Measurements from ENCODE around the gene DYSF.

Gene DYSF

DNA sequence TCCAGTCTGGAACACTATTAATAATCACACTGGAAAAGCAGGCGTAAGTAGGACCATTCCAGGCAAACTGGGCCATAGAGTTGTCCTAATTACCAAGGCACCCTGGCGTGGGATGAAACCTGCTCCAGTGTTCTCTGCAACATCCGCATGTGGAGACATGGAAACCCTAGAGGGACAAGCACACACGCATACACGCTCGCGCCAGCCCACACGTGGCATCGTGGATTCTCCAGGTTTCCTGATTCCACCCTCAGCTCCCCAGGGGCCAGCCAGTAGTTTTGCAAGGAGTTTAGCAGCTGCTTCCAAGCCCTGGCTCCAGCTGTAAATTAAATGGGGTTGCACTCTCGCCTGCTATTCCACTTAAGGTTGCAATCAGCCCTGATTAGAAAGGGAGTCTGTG is 127.7 kb downstream of the DYSF start:
- no peak for DNase-seq

DNA sequence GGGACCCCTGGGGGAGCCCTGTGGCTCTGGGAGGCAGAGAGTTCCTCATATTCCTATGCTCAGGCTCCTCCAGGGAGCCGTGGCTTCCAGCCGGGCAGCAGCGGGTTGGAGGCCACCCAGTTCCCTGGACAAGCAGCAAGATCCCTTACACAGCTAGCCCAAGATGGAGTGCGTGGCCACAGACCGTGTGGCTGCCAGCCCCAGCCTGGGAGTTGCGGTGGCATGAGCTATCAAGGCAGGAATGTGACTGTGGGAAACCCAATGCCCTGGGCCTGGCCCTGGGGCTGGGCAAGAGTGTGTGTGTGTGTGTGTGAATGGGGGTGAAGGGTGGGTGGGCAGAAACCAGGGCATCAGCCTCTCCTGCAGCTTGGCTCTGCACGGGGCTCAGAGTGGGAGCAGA is 130.5 kb downstream of the DYSF start:
- DNase-seq, result no peak

DNA sequence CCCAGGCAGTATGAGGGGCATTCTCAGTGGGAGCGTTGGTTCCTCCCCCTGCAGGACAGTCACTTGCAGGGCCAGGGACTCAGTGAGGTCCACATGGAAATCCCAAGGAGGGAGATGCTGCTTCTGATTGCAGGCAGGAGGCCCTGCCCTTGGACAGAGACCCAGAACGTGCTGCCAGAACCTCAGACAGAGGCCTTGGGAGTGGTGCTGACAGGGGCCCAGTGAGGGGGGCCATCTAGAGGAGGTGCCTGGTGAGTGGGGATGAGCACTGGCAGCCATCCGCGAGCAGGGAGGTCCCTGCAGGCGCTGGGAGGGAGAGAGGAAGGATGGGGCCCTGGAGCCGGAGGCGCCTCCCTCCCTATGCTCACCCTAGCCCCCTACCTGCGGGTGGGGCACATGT is 133.1 kb downstream of the DYSF start:
- DNase-seq, result no peak

DNA sequence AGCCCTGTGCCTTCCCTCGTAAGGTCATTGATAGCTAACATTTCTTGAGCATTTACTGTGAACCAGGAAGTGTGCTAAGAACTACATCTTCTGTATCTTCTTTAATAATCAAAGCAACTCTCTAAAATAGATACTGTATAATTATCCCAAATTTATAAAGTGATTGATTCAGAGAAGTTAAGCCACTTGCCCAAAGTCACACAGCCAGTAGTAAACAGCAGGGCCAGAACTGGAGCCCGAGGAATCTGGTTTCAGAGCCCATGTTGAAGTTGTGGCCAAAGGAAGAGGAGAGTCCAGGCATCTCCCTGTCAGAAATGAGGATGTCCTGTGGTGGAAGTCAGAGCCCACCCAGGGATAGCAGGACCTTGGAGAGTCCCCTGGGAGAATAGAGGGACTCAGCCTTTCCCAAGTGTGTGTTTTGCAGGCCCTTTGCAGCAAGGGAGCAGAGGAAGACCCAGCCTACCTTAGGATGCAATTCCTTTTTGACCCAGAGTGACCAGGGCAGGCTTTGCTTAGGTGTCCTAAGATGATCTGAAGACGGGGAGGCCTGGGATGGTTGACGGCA is 134.2 kb downstream of the DYSF start:
- DNase-seq, result no peak

DNA sequence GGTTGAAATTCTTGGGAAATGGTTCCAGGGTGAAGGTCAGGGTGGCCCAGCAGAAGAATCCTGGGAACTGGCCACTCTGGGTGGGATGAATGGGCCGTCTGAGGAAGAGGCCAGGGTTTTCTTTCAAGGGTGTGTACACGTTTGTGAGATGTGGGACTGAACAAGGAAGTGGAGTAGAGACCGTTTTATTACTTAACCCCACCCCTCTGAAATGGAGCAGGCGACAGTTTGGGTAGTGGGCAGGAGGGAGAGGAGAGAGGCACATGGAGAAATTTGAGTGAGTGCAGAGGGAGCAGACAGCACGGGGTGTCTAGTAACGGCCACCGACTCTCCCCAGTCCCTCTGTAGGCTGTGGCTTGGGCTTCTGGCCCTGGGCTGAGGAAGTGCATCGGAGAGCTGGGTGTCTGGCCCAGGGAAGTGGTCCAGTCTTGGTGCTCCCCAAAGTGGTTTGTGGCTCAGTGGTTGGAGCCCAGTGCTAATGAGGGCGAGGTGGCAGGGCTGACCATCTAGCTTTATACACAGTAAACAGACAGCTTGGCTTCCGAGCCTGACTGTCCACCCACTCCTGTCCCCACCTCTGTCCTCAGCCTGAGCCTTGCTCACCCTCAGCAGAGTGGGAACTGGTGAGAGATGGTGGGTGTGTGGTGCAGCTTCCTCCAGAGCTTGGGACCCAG is 135.3 kb downstream of the DYSF start:
- DNase-seq, result no peak

DNA sequence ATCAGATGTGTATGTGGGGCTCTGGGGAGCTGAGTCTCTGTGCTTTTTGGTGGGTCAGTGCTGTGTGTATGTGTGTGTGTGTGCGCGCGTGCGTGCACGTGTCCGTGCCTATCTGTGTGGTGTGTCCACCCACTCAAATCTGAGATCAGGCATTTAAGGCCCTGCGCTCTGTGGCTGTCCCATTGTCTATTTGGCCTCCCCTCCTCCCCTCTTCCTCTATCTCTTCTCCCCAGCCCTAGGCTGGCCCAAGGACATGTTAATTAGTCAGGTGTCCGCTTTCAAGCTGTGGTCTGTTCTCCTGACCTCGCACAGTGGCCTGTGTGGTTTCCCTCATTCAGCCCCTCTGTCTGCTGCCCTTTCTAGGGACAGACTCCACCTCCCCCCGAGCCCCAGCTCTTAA is 136.4 kb downstream of the DYSF start:
- DNase-seq, result no peak

DNA sequence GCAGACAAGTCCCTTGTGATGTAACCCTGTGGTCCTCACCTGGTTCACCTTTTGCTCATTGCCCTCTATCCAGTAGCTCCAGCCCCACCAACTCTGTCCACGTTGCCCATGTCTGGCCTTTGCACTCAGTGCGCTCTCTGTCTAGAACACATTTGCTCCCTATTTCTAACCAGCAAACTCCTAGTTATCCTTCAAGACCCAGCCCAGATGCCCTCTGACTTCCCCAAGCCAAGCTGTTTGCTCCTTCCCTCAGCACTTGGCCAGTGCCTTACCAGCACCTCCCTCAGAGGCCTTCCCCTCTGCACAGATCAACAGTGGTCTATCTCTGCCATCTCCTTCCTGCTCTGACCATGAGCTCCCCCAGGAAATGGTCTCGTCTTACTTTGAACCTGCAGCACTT is 137.7 kb downstream of the DYSF start:
- no peak for DNase-seq

DNA sequence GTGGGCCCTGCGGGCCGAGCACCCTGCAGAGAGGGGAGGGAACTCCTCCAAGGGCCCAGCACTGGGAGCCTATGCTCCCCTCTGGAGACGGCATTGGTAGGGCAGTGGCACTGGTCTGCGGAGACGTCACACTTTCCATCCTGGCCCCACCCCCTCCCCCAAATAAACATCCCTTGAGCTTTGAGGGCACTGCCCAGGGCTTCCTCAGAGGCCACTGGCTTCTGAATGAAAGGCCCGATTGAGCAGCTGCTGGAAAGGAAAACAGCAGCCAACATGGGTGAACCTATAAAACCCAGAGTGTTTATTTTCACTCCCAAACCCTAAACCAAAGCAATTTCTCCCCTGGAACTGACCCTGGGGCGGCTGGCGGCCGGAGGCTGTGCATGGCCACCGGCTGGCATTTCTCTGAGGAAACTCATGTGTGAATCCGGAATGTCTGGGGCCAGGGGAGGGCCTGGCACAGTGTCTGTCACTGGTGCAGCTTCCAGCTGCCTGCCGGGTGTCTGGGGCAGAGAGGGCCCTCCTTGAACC is 138.9 kb downstream of the DYSF start:
- no peak for DNase-seq

DNA sequence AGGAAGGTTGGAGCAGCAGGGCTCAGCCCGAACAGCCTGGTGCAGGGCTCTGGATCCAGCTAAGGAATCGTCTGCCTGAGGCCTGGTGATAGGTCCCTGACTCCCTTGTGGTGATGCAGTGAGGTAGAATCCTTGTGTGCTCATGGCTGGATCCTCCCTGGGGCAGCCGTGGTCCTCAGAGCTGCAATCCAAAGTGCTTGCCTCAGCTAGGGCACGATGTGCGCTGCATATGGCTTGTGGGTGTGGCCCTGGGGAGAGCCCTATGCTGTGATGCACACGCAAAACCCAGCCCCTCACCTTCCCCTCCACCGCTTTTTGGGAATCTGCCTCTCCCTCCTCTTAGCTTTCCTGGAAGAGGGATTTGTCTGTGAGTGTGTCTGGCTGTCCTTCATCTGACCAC is 142.2 kb downstream of the DYSF start:
- DNase-seq, result no peak

DNA sequence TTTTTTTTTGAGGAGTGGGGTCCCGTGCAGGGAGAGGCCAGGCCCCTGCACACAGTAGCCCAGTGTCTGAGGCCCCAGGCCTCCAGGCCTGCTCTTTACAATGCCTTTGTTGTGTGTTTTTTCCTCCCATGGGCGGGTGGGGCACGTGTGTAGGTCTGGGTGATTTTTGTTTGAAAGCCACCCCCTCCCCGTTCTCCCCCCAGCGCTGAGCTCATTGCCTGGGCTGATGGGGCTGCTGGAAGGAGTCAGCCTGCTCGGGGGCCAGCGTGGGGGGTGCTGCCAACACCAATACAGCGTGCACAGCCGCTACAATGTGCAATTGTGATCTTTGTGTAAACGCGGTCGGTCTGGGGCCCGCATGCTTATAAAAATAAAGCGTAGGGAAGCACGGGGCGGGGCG is 142.7 kb downstream of the DYSF start:
- no peak for DNase-seq

DNA sequence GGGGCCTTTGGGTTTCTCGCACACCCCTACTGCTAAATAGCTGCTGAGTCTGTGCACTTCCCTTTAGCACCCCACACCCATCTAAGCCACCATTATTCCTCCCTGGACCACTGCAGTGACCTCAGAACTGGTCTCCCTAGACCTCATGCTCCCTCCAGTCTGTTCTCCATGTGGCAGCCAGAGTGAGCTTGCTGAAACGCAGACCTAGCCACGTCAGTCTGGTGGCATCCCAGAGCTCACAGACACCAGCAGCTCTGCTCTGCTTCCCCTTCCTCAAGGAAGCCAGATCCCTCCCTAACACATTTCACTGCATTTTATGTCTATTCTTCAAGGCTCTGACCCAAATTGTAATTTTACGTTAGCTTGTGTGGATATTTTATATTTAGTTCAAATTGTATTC is 144.4 kb downstream of the DYSF start:
- no peak for DNase-seq

DNA sequence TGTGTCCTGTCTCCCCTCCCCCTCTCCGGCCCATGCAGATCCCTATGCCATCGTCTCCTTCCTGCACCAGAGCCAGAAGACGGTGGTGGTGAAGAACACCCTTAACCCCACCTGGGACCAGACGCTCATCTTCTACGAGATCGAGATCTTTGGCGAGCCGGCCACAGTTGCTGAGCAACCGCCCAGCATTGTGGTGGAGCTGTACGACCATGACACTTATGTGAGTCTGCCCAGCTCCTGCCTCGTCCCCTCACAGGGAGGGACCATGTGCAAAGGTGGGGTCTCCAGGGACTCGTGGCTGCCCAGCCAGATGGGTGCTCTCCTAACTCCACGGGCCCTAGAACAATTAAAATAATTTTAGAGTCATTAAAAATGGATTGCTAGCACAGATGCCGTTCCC is 145.2 kb downstream of the DYSF start:
- no peak for DNase-seq

DNA sequence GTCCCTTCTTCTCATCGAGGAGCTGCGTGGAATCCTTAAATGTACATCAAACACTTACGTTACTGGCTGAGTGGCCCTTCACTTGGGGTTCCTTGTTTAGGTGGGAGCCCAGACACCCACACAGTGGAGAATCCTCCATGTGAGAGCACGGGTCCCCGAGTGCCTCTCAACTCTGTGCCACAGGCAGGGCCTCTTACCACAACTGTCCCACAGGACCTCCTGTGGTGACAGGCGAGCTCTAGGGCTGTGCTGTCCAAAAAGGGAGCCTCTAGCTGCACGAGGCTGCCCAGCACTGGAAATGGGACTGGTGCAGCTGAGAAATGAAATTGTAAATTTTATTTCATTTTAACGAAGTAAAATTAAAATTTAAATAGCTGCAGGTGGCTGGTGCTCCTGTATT is 145.7 kb downstream of the DYSF start:
- DNase-seq, result no peak

DNA sequence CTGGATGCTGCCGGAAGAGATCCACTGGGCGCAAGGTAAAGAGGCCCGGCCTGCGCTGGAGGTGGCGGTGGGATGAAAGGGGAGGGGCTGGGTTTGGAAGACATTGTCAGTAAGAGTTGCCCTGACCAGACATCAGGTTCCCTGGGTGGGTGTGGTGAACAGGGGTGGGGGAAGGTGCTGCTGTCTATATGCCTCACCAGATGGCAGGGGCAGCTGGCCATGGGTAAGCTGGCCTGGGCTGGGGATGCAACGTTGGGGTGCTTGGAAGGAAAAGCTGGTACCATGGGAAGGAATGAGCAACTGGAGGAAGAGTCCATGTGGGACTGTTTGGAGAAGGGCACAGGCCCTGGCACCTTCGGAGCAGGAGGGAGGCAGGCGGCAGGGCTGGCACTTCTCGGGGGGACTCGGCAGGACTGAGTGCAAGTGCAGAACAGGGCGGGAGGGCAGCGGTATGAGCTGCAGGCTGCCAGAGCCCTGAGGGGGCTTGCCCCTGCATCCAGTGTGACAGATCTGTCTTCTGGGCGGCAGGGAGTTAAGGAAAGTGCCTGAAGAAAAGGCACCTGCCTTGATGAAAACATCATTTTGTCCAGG is 146.4 kb downstream of the DYSF start:
- DNase-seq, result no peak

DNA sequence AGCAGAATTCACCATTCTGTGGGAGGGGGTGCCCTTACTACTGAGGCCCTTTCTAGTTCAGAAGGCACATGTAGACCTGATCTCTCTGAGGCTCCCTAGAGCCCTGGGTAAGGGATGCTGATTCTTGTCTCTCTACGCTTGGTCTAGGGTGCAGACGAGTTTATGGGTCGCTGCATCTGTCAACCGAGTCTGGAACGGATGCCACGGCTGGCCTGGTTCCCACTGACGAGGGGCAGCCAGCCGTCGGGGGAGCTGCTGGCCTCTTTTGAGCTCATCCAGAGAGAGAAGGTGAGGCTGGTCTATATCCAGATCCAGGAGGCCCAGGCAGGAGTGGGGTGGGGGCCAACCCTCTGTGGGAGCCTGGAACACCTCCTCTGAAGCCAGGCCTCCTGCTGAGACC is 147.2 kb downstream of the DYSF start:
- DNase-seq, result no peak

DNA sequence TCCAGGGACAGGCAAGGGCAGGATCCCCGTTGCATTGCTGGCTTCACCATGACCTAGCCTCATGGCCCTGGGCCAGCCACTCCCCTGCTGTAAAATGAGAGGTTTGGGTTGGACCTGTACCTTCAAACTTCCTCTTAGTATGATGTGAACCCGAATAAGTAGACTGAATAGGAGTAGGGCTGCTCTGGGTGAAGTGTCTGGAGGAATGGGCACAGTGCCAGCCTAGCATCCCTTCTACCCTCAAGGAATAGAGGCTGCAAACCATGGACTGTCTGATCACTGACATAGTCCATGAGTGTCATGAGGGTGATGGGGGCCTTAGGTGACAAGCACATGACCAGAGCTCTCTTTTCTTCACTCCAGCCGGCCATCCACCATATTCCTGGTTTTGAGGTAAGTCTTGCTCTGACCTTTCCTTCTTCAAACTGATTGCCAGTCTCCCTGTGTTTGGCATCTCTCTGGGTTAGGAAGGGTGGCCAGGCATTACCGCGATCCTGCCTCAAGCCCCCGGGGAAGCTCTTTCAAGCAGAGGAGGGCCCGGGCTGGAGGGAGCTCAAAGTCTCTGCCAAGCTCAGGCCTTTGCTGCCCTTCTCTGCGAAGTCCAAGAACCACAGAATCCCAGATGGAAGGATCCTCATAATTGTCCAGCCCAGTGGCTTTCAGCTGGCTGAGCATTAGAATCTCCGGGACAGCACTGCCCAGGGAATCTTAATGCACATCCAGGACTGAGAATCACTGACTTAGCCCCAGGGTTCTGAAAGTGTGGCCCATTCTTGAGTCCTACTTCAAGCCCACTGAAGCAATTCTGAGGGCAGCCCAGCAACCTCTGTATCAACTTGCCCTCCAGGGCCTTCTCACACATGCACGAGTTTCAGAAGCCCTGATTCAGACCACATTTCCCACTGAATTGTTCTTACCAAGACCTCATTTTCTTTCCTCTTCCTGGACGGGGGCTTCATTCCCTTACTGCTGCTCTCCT is 148.1 kb downstream of the DYSF start:
- no peak for DNase-seq

DNA sequence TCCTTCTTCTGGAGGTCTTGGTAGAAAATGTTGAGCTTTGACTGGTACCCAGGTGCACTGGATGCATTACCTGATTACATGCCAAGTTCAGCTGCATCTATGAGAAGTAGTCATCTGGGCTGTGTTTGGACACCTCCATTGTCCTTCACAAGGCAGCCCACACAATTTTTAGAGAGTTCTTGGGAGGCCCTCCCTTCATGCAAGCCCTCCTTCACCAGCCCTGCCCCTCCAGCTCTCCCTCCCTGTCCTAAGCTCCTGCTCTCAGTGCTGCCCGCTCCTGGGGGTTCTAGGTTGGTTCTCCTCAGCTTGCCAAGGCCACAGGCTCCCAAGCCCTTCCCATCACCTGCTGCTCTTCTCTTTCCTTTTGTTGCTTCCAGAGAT is 148.7 kb downstream of the DYSF start:
- DNase-seq, result no peak

DNA sequence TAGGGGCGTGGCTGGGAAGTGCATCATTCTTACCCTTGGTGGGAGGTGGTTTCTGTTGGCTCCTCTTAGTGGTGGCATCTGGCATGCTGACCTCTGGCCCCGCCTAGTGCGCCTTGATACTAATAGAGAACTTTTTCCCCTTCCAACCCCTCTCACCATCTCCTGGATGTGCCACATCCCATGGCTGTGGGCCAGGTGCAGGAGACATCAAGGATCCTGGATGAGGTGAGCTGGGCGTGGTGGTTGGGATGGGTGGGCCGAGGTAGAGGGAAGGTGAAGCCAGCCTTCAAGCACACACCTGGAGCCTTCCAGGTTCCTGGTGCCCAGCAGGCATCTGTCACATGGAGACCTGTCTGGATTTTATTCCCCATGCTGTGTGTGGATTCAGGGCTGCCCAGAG is 149.2 kb downstream of the DYSF start:
- no peak for DNase-seq

DNA sequence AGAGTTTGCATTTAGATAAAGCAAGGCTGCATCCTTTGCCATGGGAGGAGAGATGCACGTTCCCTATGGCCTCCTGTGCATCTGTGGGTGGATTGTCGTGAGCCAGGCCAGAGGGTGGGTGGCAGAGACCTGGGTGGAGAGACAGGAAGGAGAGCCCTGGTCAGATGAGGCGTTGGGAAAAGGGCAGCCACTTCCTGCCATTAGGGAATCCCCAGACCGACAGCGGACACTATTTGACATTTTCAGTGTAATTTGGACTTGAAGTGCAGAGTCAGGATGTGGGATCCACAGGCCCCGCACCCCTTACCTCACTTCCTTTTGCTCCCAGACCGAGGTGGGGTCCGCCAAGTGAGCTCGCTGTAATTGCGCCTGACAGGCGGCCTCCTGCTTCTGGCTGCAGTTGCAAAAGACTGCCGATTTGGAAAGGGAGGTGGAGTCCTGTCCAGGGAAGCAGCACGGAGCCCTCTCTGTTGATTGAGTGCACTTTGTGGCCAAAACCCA is 150.0 kb downstream of the DYSF start:
- no peak for DNase-seq

DNA sequence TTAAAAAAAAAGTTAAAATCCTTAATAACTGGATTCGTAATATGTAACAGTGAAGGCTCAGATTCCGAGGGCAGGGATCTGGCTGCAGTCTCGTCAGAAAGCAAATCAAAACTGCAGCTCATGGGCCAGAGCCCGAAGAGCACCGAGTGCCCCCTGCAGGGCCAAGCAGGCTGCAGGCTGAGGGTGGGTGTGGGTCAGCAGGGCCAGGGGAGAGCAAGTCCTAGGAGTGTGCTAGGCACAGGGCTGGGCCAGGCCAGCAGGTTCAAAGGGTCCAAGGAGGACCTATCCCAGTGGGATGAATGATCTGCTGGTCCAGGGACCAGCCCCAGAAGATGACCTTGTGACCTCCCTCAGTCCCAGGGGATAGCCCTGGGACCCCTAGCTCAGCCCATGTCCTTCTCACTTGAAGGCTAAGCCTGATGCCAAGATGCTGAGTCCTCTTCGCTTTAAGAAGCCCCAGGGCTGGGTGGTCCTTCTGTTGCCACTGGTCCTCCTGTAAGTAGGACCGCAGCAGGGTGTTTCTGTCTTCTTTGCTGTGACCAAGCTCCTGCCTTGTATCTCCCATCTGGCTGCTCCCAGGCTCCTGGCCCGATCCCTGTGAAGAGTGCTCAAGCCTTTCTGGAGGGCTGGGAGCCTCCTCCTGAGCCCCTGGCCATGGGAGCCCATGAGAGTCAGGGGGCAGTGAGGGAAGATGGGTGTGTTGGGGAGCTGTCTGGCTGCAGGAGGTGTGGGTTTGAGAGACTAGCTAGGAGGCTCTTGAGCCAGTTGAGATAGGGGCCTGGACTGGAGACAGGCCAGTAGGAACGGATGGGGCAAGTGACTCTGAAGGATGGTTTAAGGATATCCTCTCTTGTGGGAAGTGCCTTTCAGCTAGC is 150.7 kb downstream of the DYSF start:
- DNase-seq, result no peak

DNA sequence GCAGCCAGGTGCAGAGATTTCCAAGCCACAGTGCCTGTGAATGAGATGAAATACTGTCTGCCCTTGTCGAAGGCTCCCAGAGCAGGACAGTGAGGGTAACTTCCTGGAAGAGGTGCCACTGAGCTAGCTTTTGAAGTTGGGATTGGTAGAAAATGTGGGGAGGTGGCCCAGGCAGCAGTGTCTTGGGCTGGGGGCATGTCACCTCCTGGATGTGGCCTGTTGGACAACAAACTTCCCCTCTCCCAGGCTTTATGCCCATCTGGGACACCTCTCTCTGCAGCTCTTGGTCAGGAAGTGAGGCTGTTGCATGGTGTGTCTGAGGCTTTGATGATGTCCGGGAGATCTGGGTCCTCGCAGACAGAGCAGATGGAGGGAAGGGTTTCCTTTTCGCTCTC is 151.4 kb downstream of the DYSF start:
- DNase-seq, result no peak

DNA sequence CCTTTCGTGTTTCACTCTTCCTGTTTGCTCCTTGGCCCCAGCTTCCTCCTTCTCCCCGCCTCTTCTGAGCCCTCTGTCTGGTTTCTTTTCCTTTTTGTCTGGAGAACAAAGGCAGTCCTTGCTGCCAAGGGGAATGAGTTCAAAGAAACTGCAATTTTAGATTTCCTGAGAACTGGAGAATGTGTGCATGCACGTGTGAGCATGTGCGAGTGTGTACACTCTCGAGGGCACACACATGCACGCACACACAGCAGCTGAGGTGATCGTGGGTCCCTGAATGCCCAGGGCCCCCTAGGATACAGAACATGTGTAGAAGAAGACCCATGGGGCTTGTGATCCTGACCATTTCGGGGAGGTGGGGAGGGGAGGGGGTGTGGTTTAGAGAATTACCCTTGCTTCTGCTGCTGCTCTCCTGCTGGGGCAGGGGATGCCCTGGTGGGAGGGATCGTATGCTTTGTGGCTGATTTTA is 151.8 kb downstream of the DYSF start:
- no peak for DNase-seq
